NCI-H524 treated with DMSO at 0.1 percent for 48 hours (cell line): ENCODE data around the gene KANTR.
A peak's percentile ranks its signal among the peaks of the same experiment; 100 is the strongest.

ENCODE experiments used
- DNase-seq: peaks from one replicate; lab custom pipeline; 2025; lab: John Stamatoyannopoulos, UW

KANTR gene

DNA sequence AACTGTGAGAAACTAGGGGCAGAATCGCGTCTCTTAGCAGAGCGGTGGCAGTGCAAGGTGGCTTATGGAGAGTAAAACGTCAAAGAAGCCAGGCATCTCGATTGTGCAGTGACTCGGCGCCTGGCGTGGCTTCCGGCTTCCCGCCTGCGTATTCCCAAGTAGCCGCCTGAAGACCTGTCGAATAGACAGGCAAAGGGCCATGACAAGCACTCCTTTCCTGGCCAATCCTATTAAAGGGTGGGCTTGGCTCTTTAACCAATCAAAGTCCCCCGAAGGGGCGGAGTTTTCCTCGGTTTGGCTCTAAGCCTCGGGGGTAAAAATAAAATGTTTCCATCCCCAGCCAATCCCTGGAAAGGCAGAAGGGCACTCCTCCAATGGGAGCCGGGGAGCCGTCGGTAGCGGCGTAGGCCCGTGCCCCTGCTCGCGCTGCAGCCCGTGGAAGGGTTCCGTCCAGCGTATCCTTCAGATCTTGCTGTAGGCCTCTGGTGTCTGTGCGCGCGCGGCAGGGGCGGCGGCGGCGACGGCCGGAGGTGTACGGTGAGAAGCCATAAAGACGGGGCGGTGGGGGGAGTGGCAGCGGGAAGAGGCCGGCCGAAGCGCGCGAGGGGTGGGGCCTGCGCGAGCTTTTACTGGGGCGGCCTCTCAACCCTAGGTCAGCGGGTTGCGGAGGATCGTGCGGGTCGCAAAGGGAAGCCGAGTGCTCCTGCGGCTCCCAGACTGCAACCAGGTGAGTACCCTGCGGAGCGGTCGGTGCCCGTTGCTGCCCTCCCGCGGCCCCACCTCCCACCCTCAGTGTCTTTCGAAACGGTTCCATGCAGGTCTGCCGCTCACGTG is at the start of gene KANTR:
Gene KANTR, plus strand, starts transcription at position 395 of the 834 bp plus-strand sequence. CDS start 30,131 bp downstream, outside the sequence.
- DNase-seq, result peak; percentile 94

DNA sequence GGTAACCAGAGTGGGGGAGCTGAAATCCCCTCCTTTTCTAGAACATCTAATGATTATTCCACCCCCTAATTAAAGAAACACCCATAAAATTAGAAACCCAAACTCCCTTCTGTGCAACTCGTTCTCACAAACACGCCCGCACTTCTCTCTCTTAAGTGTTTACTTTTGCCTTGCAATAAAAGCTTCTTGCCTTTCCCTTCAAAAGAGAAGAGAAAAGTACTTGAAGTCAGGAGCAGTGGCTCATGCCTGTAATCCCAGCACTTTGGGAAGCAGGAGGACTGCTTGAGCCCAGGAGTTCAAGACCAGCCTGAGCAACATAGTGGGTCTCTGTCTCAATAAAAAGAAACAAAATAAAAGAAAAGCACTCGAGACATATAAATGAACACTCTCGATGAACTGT is 48.9 kb upstream of the KANTR start:
- DNase-seq, result no peak

GRCh38 chrX:53047228-53047627 is 46.7 kb upstream of the KANTR start:
- DNase-seq, result no peak

GRCh38 chrX:53048169-53049126 is 45.5 kb upstream of the KANTR start, which contains the start of gene GPR173:
Gene GPR173 (plus strand): TSS chrX:53048789. CDS start chrX:53076622, 27,833 bp downstream.
- peak; percentile 21 for DNase-seq

DNA sequence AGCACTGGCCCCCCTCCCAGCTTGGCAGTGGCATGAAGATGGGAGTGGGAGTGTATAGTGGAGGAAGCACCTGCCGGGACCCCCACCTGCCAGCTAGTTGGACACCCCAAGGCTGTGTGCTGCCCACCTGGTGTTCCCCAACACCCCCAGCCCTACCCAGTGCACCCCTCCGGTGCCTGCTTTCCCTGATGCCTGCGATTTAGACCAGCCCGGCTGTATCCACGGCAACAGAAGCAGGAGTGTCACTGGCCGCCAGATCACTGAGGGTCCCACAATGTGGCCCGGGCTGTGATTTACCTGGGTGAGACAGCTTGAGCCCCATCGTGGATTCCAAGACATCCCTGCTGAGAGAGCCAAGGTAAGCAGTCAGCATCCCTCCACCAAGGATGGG is 44.8 kb upstream of the KANTR start:
- no peak for DNase-seq

DNA sequence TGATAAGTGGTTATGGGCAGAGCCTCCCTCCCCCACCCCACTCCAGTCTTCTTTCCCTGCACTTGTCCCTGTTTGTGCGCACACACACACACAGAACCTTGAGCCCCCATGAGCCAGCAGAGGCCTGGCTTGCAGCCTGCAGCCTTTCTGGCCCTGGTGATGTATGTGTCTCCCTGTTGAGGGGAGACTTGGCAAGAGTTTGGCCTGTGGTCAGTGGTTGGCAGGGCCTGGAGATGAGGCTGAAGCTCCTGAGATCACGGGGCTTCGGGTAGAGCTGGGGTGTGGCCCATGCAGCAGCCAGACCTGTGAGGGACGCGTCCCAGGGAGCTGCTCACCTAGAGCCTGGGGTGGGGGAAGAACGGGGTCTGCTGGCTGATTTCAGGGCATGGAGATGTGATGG is 43.1 kb upstream of the KANTR start:
- no peak for DNase-seq

DNA sequence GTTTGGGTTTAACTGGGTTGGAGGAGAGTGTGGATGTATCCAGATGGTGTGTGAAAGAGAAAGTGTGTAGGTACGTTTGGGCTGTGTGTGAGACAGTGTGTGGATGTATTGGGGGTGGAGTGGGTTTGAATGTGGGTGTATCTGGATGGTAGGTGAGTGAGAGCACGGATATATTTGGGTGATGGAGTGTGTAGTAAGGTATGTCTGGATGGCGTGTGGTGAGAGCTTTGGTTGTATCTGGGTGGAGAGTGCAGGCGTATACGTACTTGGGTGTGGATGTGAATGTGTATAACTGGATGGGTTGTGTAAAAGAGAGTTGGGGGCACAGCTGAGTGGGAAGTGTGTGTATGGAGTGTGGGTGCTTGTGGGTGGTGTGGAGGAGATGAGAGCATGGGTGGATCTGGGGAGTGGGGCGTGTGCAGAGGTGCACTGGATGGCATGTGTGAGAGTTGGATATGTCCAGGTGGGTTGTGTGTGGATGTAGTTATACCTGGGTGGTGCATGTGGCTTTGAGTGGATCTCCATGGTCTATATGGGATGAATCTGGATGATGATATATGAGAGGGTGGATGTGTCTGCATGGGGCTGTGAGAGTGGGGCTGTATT is 38.6 kb upstream of the KANTR start:
- DNase-seq, result no peak

DNA sequence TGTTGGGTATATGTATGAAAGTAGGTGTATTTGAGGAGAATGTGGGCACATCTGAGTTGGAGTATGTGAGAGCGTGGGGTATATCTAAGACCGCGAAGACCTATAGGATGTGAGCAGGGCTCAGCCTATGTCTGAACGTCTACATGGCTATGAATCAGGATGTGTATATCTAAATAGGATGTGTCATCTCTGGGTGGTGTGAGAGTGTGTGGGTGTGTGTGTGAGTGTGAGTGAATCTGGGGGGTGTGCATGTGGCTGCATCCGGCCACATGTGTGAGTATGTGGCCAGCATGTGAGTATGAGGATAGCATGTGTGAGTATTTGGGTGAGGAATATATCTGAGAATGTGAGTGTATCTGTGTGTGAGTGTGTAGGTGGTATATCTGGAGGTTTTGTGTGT is 37.6 kb upstream of the KANTR start:
- no peak for DNase-seq

- DNase-seq, result no peak
These were observed 28.8 kb upstream of the KANTR start for GRCh38 chrX:53065104-53065503.

DNA sequence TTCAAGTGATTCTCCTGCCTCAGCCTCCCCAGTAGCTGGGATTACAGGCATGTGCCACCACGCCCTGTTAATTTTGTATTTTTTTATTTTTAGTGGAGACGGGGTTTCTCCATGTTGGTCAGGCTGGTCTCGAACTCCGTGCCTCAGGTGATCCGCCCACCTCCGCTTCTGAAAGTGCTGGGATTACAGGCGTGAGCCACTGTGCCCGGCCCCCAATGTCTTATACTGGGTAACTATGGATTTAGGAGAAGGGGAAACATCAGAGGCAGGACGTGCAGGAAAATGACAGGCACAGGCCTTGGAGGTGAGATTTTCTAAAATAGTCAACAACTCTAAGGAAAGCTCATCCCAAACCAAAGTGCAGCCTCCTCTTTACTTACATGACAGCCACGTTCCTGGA is 22.9 kb upstream of the KANTR start:
- no peak for DNase-seq

- no peak for DNase-seq
These were observed 22.1 kb upstream of the KANTR start for GRCh38 chrX:53071604-53072417.

- DNase-seq, result no peak
These were observed 21.4 kb upstream of the KANTR start for GRCh38 chrX:53072418-53073114.

DNA sequence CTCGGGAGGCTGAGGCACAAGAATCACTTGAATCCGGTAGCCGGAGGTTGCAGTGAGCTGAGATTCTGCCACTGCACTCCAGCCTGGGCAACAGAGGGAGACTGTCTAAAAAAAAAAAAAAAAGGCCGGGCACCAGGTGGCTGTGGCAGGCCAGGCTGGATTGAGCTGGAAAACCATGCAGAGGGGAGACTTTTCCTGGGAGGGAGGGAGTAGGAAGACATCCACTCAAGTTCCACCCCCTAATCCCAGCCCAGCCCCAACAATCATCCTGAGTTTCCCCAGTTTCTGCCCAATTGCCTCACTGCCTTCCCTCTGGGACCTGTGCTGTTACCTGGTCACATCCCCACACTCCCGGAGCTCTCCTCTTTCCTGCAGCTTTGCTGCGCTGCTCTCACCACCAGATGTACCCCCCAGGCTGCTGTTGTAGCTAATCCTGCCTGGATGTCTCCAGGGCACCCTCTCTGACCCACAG is 20.8 kb upstream of the KANTR start:
- peak; percentile 62 for DNase-seq

DNA sequence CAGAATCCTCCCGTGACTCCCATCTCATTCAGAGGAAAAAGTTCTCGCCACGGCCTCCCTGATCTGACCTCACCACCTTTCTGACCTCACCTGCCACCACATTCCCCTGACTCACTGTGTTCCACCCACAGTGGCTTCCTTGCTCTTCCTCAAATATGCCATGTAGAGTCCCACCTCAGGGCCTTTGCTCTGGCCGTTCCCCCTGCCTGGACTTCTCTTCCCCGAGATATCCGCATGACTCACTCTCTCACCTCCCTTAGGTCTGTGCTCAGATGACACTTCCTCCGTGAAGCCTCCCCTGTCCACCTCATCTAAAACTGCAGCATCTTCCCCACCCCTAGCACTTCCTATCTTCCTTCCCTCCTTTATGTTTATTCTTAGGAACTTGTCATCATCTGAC is 18.9 kb upstream of the KANTR start:
- DNase-seq, result no peak

DNA sequence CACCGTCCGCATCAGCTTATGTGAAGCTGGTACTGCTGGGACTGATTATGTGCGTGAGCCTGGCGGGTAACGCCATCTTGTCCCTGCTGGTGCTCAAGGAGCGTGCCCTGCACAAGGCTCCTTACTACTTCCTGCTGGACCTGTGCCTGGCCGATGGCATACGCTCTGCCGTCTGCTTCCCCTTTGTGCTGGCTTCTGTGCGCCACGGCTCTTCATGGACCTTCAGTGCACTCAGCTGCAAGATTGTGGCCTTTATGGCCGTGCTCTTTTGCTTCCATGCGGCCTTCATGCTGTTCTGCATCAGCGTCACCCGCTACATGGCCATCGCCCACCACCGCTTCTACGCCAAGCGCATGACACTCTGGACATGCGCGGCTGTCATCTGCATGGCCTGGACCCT is 17.3 kb upstream of the KANTR start:
- no peak for DNase-seq

DNA sequence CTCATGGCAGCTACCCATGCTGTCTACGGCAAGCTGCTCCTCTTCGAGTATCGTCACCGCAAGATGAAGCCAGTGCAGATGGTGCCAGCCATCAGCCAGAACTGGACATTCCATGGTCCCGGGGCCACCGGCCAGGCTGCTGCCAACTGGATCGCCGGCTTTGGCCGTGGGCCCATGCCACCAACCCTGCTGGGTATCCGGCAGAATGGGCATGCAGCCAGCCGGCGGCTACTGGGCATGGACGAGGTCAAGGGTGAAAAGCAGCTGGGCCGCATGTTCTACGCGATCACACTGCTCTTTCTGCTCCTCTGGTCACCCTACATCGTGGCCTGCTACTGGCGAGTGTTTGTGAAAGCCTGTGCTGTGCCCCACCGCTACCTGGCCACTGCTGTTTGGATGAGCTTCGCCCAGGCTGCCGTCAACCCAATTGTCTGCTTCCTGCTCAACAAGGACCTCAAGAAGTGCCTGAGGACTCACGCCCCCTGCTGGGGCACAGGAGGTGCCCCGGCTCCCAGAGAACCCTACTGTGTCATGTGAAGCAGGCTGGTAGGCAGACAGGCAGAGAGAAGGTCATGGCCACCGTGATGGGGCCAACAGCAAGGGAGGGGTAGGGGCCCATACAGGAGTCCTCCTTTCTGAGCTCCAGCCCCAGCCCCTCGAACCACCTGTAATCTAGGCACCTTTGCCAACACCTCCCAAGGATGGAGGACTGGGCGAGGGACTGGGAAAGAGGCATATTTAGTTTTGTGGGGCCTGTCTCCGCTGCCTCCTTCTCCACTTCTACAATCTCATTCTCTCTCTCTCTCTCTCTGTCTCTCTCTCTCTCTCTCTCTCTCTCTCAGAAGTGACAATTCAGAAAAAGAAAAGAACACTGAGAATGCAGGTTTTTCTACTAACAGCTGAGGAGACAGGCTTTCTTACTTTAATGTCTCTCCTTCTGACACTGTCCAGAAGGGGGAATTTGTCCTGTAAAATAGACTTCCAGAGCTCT is 16.4 kb upstream of the KANTR start:
- no peak for DNase-seq

DNA sequence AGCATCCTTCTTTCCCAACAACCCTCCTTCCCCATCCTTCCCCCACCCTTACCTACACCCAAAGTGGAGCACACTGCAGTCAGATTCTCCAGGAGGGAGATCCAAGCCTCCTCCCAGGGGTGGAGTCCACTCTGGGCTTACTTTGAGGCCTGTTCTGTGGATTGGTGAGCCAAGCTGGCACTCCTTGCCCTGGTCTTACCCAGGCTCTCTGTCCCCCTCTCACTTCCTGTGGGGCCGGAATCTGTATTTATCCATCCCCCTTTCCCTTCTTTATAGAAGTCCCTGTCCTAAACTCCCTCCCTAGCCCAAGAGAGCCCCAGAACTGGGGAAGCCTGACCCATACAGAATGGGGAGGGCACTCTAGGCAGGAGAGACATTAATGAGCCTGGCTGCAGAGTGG is 15.0 kb upstream of the KANTR start:
- DNase-seq, result no peak

DNA sequence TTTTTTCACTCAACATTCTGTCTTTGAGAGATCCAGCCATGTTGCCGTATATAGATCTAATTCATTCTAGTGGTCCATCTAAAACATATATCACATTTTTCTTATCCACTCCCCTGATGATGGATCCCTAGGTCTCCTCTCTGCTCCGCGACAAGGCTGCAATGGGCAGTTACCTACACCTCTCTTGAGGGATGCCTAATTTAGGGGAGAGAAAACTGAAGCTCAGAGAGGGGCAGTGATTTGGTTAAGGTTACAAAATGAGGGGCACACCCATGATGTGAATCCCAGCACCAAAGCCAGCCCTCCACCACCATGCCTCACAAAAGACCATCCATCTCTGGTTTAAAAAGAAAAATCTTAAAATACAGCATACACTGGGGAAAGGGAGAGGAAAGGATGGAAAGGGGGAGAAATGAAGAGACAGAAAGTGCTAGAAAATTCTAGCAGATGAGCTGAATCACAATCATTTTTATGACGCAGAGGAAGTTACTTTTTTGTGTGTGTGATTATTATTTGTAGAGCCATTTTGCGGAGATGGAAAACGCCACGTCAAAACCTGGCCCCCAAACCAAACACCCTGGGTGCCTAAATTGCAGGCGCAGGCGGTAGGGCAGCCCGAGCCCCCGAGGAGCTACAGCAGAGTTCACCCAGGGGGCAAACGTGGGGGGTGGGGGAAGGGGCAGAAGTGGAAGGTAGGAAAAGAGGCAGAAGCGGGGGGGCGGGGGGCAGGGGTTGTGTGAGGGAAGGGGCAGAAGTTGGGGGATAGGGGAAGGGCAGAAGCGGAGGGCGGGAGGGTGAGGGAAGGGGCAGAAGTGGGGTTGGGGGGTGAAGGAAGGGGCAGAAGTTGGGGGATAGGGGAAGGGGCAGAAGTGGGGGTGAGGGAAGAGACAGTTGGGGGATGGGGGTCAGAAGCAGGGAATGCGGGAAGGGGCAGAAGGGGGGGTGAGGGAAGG is 13.0 kb upstream of the KANTR start:
- no peak for DNase-seq
